ENCODE data around the gene TSPAN16.

TSPAN16 gene

GRCh38 chr19:11290256-11290655 lies 5.7 kb upstream of the TSPAN16 start:
- Histone ChIP-seq H3K4me1 (ENCODE audit: control insufficient read depth, insufficient read depth, low read length) (no peaks in the 10 kb centered on the region; the same call in 1 of the 2 replicates), H3K27ac (ENCODE audit: extremely low read depth, low read depth, low read length) (no peak overlapping the region), H3K9me3 (ENCODE audit: control insufficient read depth, insufficient read depth, low read depth, low read length) (no peaks in the 10 kb centered on the region), H3K4me3 (ENCODE audit: low read depth, low read length) (no peak overlapping the region), H3K36me3 (ENCODE audit: control insufficient read depth in 2 of 2, insufficient read depth in 1 of 2, low read length in 2 of 2) (no peaks in the 10 kb centered on the region)
- TF ChIP-seq ZNF2 (tag by site-specific recombination; IDR thresholded peaks at IDR 0.05), result no peak
- TF ChIP-seq KLF10 (tag by site-specific recombination; IDR thresholded peaks at IDR 0.05), result no peak
- TF ChIP-seq TCF7L2 (IDR thresholded peaks at IDR 0.05; ENCODE audit: borderline replicate concordance, low read depth, low read length), result no peak
- no peak for TF ChIP-seq PRDM1 (tag by site-specific recombination; IDR thresholded peaks at IDR 0.05)
- TF ChIP-seq ZBTB11 (tag by site-specific recombination; conservative IDR thresholded peaks at IDR 0.05; ENCODE audit: low read depth), result no peak
- no peak for TF ChIP-seq ZNF707 (tag by site-specific recombination; IDR thresholded peaks at IDR 0.05)
- TF ChIP-seq, protein P1, sequence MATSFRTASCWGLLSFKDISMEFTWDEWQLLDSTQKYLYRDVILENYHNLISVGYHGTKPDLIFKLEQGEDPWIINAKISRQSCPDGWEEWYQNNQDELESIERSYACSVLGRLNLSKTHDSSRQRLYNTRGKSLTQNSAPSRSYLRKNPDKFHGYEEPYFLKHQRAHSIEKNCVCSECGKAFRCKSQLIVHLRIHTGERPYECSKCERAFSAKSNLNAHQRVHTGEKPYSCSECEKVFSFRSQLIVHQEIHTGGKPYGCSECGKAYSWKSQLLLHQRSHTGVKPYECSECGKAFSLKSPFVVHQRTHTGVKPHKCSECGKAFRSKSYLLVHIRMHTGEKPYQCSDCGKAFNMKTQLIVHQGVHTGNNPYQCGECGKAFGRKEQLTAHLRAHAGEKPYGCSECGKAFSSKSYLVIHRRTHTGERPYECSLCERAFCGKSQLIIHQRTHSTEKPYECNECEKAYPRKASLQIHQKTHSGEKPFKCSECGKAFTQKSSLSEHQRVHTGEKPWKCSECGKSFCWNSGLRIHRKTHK (tag by site-specific recombination; IDR thresholded peaks at IDR 0.05), result no peak
- no peak for TF ChIP-seq ZNF248 (tag by site-specific recombination; IDR thresholded peaks at IDR 0.05)
- TF ChIP-seq, protein P2, sequence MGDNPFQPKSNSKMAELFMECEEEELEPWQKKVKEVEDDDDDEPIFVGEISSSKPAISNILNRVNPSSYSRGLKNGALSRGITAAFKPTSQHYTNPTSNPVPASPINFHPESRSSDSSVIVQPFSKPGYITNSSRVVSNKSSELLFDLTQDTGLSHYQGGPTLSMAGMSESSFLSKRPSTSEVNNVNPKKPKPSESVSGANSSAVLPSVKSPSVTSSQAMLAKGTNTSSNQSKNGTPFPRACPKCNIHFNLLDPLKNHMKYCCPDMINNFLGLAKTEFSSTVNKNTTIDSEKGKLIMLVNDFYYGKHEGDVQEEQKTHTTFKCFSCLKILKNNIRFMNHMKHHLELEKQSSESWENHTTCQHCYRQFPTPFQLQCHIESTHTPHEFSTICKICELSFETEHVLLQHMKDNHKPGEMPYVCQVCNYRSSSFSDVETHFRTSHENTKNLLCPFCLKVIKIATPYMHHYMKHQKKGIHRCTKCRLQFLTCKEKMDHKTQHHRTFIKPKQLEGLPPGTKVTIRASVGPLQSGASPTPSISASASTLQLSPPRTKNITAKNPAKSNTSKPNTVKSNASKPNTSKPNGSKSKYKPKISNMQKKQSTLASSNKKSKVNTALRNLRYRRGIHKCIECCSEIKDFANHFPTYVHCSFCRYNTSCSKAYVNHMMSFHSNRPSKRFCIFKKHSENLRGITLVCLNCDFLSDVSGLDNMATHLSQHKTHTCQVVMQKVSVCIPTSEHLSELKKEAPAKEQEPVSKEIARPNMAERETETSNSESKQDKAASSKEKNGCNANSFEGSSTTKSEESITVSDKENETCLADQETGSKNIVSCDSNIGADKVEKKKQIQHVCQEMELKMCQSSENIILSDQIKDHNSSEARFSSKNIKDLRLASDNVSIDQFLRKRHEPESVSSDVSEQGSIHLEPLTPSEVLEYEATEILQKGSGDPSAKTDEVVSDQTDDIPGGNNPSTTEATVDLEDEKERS (tag by site-specific recombination; IDR thresholded peaks at IDR 0.05), result no peak
- TF ChIP-seq ZXDB (tag by site-specific recombination; IDR thresholded peaks at IDR 0.05), result no peak
- TF ChIP-seq ZNF112 (tag by site-specific recombination; IDR thresholded peaks at IDR 0.05), result no peak
- no peak for TF ChIP-seq ZNF169 (tag by site-specific recombination; IDR thresholded peaks at IDR 0.05)
- ChIA-PET CTCF (interaction anchor here (0.6 to 2.7 kb wide), 7 partner anchors 8 to 192 kb away, joined by 3 to 9 read pairs (median 4); partner anchors contain the start of genes ODAD3 and PRKCSH), POLR2A (interaction anchor here (0.7 to 1.0 kb wide), 3 partner anchors 86 to 164 kb away, joined by 3 to 4 read pairs (median 3); no protein-coding TSS in a partner anchor)

- ChIA-PET CTCF (interaction anchor here (0.6 to 2.7 kb wide), 4 partner anchors 48 to 191 kb away, joined by 3 to 9 read pairs (median 4); no protein-coding TSS in a partner anchor), POLR2A (no interaction called here)
- no peak overlapping the region for H3K4me3 ChIP-seq (ENCODE audit: low read depth, low read length)
- H3K4me1 ChIP-seq (ENCODE audit: control insufficient read depth, insufficient read depth, low read length), result no peaks in the 10 kb centered on the region; the same call in 1 of the 2 replicates
- H3K27ac ChIP-seq (ENCODE audit: extremely low read depth, low read depth, low read length), result no peak overlapping the region
- no peaks in the 10 kb centered on the region for H3K36me3 ChIP-seq (ENCODE audit: control insufficient read depth in 2 of 2, insufficient read depth in 1 of 2, low read length in 2 of 2)
- H3K9me3 ChIP-seq (ENCODE audit: control insufficient read depth, insufficient read depth, low read depth, low read length), result no peaks in the 10 kb centered on the region
- TF ChIP-seq MYNN (tag by site-specific recombination; IDR thresholded peaks at IDR 0.05; ENCODE audit: borderline replicate concordance) (no peak), ZNF610 (tag by site-specific recombination; IDR thresholded peaks at IDR 0.05; ENCODE audit: borderline replicate concordance) (no peak), BCL6B (tag by site-specific recombination; IDR thresholded peaks at IDR 0.05) (no peak), ZNF157 (tag by site-specific recombination; IDR thresholded peaks at IDR 0.05) (no peak), ZBTB49 (tag by site-specific recombination; IDR thresholded peaks at IDR 0.05; ENCODE audit: low read depth) (no peak), ZSCAN16 (tag by site-specific recombination; IDR thresholded peaks at IDR 0.05) (no peak), KLF1 (tag by site-specific recombination; IDR thresholded peaks at IDR 0.05) (no peak), GLI2 (tag by site-specific recombination; IDR thresholded peaks at IDR 0.05; ENCODE audit: borderline replicate concordance, low read depth) (no peak), ZNF416 (tag by site-specific recombination; IDR thresholded peaks at IDR 0.05) (no peak)
- TF ChIP-seq, protein P3, sequence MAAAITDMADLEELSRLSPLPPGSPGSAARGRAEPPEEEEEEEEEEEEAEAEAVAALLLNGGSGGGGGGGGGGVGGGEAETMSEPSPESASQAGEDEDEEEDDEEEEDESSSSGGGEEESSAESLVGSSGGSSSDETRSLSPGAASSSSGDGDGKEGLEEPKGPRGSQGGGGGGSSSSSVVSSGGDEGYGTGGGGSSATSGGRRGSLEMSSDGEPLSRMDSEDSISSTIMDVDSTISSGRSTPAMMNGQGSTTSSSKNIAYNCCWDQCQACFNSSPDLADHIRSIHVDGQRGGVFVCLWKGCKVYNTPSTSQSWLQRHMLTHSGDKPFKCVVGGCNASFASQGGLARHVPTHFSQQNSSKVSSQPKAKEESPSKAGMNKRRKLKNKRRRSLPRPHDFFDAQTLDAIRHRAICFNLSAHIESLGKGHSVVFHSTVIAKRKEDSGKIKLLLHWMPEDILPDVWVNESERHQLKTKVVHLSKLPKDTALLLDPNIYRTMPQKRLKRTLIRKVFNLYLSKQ (tag by site-specific recombination; IDR thresholded peaks at IDR 0.05; ENCODE audit: borderline replicate concordance), result no peak
These were observed 4.5 kb upstream of the TSPAN16 start for GRCh38 chr19:11291415-11291814.
